ENCODE data around the gene ACSM2A. TPM values are rescaled to one million over a fixed set of nuclear protein-coding genes. Genes with fewer than 3 reads are reported as not detected.
"Not testable (repeated sequence)": the region's sequence is repeated elsewhere in the genome, so short reads cannot be mapped to it uniquely, and the experiment has no call there.

The ACSM2A gene
- total and polyA plus RNA-seq, 10 of the 15 experiments (the other 5 are each of a cell fraction or from before 2014, with no cell fraction given), result not detected

GRCh38 chr16:20441191-20441590, 10.1 kb upstream of the ACSM2A start:
- BruUV-seq (replicated peaks), result no TSS peak

DNA sequence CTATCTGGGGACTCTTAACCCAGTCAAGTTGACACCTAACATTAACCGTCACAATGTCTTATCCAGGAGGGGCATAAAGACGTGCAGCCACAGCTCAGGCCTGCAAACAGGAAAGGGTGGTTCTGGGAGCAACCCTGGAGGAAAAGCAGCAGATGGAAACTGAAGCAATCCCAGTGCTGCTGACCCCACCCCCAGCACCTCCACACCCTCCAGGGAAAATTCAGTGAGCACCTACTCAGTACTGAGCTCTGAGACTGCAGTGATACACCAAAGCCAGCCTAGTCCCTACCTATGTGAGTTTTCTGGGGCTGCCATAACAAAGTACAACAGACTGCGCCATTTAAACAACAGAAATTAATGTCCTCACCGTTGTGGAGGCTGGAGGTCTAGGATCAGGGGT, 9.5 kb upstream of the ACSM2A start:
- FAIRE-seq; H3K27ac ChIP-seq (ENCODE audit: control insufficient read depth, insufficient read depth); H3K4me2 ChIP-seq (ENCODE audit: control insufficient read depth, insufficient read depth); RAD21 ChIA-PET (ENCODE audit: unreplicated experiment); H2AFZ ChIP-seq (ENCODE audit: control insufficient read depth, low read depth, low read length); H3K9ac ChIP-seq (ENCODE audit: control insufficient read depth, insufficient read depth, low read length); H3K4me3 ChIP-seq; CTCF ChIA-PET; H3K36me3 ChIP-seq (ENCODE audit: control insufficient read depth in 2 of 2, insufficient read depth in 2 of 2, low read length in 1 of 2); H3K27me3 ChIP-seq (replicated peaks in 1 of 2; ENCODE audit: control insufficient read depth in 2 of 2, insufficient read depth in 2 of 2, low read length in 1 of 2); POLR2A ChIA-PET; ATAC-seq; H4K20me1 ChIP-seq (ENCODE audit: control insufficient read depth, insufficient read depth); in situ Hi-C loops (cut with MboI); H3K4me1 ChIP-seq (ENCODE audit: control insufficient read depth, insufficient read depth, low read length); BruUV-seq (replicated peaks); DNase-seq (ENCODE audit: low read depth, low spot score); H3K79me2 ChIP-seq (ENCODE audit: control insufficient read depth, insufficient read depth, low read length); SMC1A ChIA-PET (ENCODE audit: uncharacterized antibody, unreplicated experiment); intact Hi-C loops (cut with micrococcal nuclease; ENCODE audit: unreplicated experiment); H3K9me3 ChIP-seq (replicated peaks; ENCODE audit: control insufficient read depth, insufficient read depth, low read length): not testable (repeated sequence)
- 25% methylated on average over 2 of the region's 4 CpGs for WGBS (ENCODE audit: insufficient coverage, insufficient replicate concordance, low lambda C conversion rate, missing lambda C conversion rate)

More at GRCh38 chr16:20441191-20441590, 10.1 kb upstream of the ACSM2A start:
- FAIRE-seq (no peak), DNase-seq (ENCODE audit: low read depth, low spot score) (no peak), ATAC-seq (no peak)
- Histone ChIP-seq H3K4me1 (ENCODE audit: control insufficient read depth, insufficient read depth, low read length) (no peaks in the 10 kb centered on the region), H2AFZ (ENCODE audit: control insufficient read depth, low read depth, low read length) (no peak overlapping the region), H3K4me3 (no peak overlapping the region), H3K27me3 (replicated peaks in 1 of 2; ENCODE audit: control insufficient read depth in 2 of 2, insufficient read depth in 2 of 2, low read length in 1 of 2) (no peaks in the 10 kb centered on the region), H3K9me3 (replicated peaks; ENCODE audit: control insufficient read depth, insufficient read depth, low read length) (no peaks in the 10 kb centered on the region), H3K36me3 (ENCODE audit: control insufficient read depth in 2 of 2, insufficient read depth in 2 of 2, low read length in 1 of 2) (no peaks in the 10 kb centered on the region), H3K9ac (ENCODE audit: control insufficient read depth, insufficient read depth, low read length) (no peak overlapping the region), H3K4me2 (ENCODE audit: control insufficient read depth, insufficient read depth) (no peak overlapping the region), H3K27ac (ENCODE audit: control insufficient read depth, insufficient read depth) (no peak overlapping the region), H4K20me1 (ENCODE audit: control insufficient read depth, insufficient read depth) (no peaks in the 10 kb centered on the region), H3K79me2 (ENCODE audit: control insufficient read depth, insufficient read depth, low read length) (no peaks in the 10 kb centered on the region)
- ChIA-PET CTCF (interaction anchor here (0.7 kb wide), 1 partner anchor 10 kb away, joined by 3 read pairs; the partner anchor contains the start of gene ACSM2A), SMC1A (ENCODE audit: uncharacterized antibody, unreplicated experiment) (no interaction called here), POLR2A (no interaction called here), RAD21 (ENCODE audit: unreplicated experiment) (no interaction called here)
- intact Hi-C loops (cut with micrococcal nuclease; ENCODE audit: unreplicated experiment) (no loop called here), in situ Hi-C loops (cut with MboI) (no loop called here)
- TF ChIP-seq TAF1 (IDR thresholded peaks at IDR 0.05; ENCODE audit: borderline replicate concordance, low read depth, low read length), result no peak
- TF ChIP-seq TCF12 (IDR thresholded peaks at IDR 0.05; ENCODE audit: low read depth, low read length), result no peak
- TF ChIP-seq, protein P1, sequence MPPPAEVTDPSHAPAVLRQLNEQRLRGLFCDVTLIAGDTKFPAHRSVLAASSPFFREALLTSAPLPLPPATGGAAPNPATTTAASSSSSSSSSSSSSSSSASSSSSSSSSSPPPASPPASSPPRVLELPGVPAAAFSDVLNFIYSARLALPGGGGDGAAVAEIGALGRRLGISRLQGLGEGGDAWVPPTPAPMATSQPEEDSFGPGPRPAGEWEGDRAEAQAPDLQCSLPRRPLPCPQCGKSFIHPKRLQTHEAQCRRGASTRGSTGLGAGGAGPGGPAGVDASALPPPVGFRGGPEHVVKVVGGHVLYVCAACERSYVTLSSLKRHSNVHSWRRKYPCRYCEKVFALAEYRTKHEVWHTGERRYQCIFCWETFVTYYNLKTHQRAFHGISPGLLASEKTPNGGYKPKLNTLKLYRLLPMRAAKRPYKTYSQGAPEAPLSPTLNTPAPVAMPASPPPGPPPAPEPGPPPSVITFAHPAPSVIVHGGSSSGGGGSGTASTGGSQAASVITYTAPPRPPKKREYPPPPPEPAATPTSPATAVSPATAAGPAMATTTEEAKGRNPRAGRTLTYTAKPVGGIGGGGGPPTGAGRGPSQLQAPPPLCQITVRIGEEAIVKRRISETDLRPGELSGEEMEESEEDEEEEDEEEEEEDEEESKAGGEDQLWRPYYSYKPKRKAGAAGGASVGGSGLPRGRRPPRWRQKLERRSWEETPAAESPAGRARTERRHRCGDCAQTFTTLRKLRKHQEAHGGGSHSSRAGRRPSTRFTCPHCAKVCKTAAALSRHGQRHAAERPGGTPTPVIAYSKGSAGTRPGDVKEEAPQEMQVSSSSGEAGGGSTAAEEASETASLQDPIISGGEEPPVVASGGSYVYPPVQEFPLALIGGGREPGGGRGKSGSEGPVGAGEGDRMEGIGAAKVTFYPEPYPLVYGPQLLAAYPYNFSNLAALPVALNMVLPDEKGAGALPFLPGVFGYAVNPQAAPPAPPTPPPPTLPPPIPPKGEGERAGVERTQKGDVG (CRISPR knock-in tag; IDR thresholded peaks at IDR 0.05), result no peak
- TF ChIP-seq ZNF274 (IDR thresholded peaks at IDR 0.05; ENCODE audit: insufficient read depth, insufficient read length), result no peak
- 4% methylated on average over 3 of the region's 3 CpGs for WGBS (ENCODE audit: insufficient coverage, insufficient replicate concordance, low lambda C conversion rate, missing lambda C conversion rate)

- POLR2A ChIA-PET; RAD21 ChIA-PET (ENCODE audit: unreplicated experiment); BruUV-seq (replicated peaks); H3K9me3 ChIP-seq (replicated peaks; ENCODE audit: control insufficient read depth, insufficient read depth, low read length); H3K4me2 ChIP-seq (ENCODE audit: control insufficient read depth, insufficient read depth); H3K79me2 ChIP-seq (ENCODE audit: control insufficient read depth, insufficient read depth, low read length); FAIRE-seq; H3K27me3 ChIP-seq (replicated peaks in 1 of 2; ENCODE audit: control insufficient read depth in 2 of 2, insufficient read depth in 2 of 2, low read length in 1 of 2); H3K4me1 ChIP-seq (ENCODE audit: control insufficient read depth, insufficient read depth, low read length); H3K9ac ChIP-seq (ENCODE audit: control insufficient read depth, insufficient read depth, low read length); H3K36me3 ChIP-seq (ENCODE audit: control insufficient read depth in 2 of 2, insufficient read depth in 2 of 2, low read length in 1 of 2); H2AFZ ChIP-seq (ENCODE audit: control insufficient read depth, low read depth, low read length); H3K4me3 ChIP-seq; intact Hi-C loops (cut with micrococcal nuclease; ENCODE audit: unreplicated experiment); SMC1A ChIA-PET (ENCODE audit: uncharacterized antibody, unreplicated experiment); ATAC-seq; H3K27ac ChIP-seq (ENCODE audit: control insufficient read depth, insufficient read depth); CTCF ChIA-PET; in situ Hi-C loops (cut with MboI); DNase-seq (ENCODE audit: low read depth, low spot score); H4K20me1 ChIP-seq (ENCODE audit: control insufficient read depth, insufficient read depth): not testable (repeated sequence)
- no CpG with 5 or more reads among the region's 3 CpGs for WGBS (ENCODE audit: insufficient coverage, insufficient replicate concordance, low lambda C conversion rate, missing lambda C conversion rate)
Measured at GRCh38 chr16:20446652-20447393, 4.5 kb upstream of the ACSM2A start.

Measured in GM12878 (cell line).